Coronary artery (tissue), 2 donors: Measurements from ENCODE around the gene HCN4.

Experiments used
- DNase-seq: peaks from one replicate; pipeline ENCODE4 v3.0.0-alpha.2; 2017; ENCODE audit warnings: low spot score
- H3K27ac ChIP-seq, 2 donors: fragments of 200-600 bp; sonication (generic); one replicate each; pipeline ENCODE4 v1.5.1; 2016 to 2019
- H3K4me3 ChIP-seq: fragments of 200-600 bp; sonication (generic); 2 replicates; pipeline ENCODE4 v1.5.1; 2016; ENCODE audit warnings: mild to moderate bottlenecking, moderate library complexity
- CTCF ChIP-seq: fragments of 200-600 bp; sonication (generic); IDR thresholded peaks from one replicate; pipeline ENCODE4 v1.5.1; 2019; ENCODE audit warnings: antibody characterized with exemption

HCN4 gene

GRCh38 chr15:73380661-73381060, 11.9 kb upstream of the HCN4 start:
- H3K27ac ChIP-seq, result no peak overlapping the region
- TF ChIP-seq CTCF, result no peak
- no peak for DNase-seq
- H3K4me3 ChIP-seq, result no peak overlapping the region

- Histone ChIP-seq H3K27ac (no peak overlapping the region), H3K4me3 (no peak overlapping the region)
- no peak for TF ChIP-seq CTCF
- no peak for DNase-seq
These were observed 9.3 kb upstream of the HCN4 start for GRCh38 chr15:73378089-73378488.

GRCh38 chr15:73375755-73376305, 7.1 kb upstream of the HCN4 start:
- DNase-seq, result no peak
- Histone ChIP-seq H3K27ac (no peak overlapping the region), H3K4me3 (no peak overlapping the region)
- TF ChIP-seq CTCF, result no peak

DNA sequence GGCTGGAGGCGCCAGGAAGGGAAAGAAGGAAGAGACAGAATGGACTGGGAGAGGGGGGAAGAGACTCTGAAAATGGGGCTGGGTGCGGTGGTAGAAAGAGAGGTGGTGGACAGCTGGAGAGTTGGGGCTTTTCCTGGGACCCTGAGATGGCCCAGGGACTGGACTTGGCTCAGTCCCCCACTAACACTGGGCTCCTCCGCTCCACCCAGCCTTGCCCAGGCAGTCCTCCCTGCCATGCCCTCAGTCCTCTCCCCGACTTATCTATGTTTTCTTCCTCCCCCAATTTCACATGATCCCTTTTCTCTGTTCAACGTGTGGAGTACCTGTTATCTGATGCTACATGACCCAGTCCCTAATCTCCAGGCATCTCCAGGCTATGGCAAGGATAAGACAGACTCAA, 6.3 kb upstream of the HCN4 start:
- no peak for TF ChIP-seq CTCF

GRCh38 chr15:73374604-73375003, 5.8 kb upstream of the HCN4 start:
- no peak for DNase-seq

More for the DNA sequence above, 6.3 kb upstream of the HCN4 start:
- DNase-seq, result no peak
- Histone ChIP-seq H3K27ac (no peak overlapping the region), H3K4me3 (no peak overlapping the region)

DNA sequence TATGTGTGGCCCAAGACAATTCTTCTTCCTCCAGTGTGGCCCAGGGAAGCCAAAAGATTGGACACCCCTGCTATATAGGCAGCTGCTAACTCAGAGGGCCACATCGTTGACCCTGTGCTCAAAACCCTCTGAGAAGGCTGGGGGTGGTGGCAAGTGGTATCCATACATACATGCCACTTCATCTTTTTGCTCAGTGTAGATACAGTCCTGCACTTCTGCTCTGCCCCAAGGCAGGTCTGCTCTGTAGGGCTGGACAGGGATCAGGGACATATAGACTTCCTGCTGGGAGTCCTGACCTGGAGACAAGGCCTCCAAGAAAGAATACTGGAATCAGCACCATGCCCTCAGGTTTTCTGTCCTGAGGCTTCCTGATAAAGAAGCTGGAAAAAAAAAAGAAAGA, 4.5 kb upstream of the HCN4 start:
- TF ChIP-seq CTCF, result no peak
- Histone ChIP-seq H3K4me3 (no peak overlapping the region), H3K27ac (no peak overlapping the region)
- no peak for DNase-seq

More at GRCh38 chr15:73374604-73375003, 5.8 kb upstream of the HCN4 start:
- H3K4me3 ChIP-seq, result no peak overlapping the region
- no peak for TF ChIP-seq CTCF
- H3K27ac ChIP-seq, result no peak overlapping the region

DNA sequence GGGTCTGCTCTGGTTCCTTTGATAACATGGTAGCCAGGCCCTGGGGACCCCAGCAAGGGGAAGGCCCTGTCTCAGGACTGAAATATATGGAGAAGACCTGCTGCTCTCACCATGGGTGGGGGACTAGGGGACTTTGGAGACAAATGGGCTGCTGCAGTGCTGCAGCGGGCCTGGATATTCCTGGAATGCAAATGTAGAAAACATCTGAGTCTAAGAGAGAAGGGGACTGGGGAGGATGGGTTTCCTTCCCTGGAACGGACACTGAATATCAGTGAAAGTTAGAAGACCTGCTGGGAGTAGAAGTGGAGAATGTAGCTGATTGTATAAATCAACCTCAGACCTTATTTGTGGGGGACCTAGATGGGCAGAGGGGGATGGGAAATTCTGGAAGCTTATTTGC, 3.1 kb upstream of the HCN4 start:
- DNase-seq, result no peak
- H3K4me3 ChIP-seq, result no peak overlapping the region
- no peak for TF ChIP-seq CTCF
- H3K27ac ChIP-seq, result no peak overlapping the region
